ENCODE measurements around the gene ARIH2. TPM values are rescaled to one million over a fixed set of nuclear protein-coding genes. Genes with fewer than 3 reads are reported as not detected.
A peak's percentile ranks its signal among the peaks of the same experiment; 100 is the strongest.
"Not testable (repeated sequence)": the region's sequence is repeated elsewhere in the genome, so short reads cannot be mapped to it uniquely, and the experiment has no call there.

ARIH2 gene
- 120 TPM for total RNA-seq

GRCh38 chr3:48918388-48919214 is at the start of gene ARIH2:
ARIH2 (plus strand) TSS chr3:48918842; CDS start chr3:48927559, 8,717 bp downstream.
- H3K4me3 ChIP-seq (ENCODE audit: low read length): peak within 1 kb of the TSS; percentile 91
- H3K27me3 ChIP-seq (ENCODE audit: insufficient read depth, low read length): no peaks in the 10 kb centered on the region
- H3K4me1 ChIP-seq (ENCODE audit: insufficient read depth, low read length): peaks cover 40% of the 10 kb centered on the region
- no peaks in the 10 kb centered on the region for H3K9me3 ChIP-seq (ENCODE audit: low read depth, low read length)

DNA sequence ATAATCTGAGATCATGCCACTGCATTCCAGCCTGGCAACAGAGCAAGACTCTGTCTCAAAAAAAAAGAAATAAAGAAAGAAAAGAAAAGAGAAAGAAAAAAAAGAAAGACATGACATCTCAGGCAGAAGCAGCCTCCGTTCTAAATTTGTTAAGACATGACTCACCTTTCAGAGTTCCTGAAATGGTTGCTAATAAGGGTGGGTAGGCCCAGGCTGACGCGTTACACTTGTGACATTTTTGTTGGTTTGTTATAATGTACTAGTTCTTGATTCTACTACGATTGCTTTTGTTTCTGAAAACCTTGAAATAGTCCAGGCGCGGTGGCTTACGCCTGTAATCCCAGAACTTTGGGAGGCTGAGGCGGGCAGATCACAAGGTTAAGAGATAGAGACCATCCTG is 41.0 kb upstream of the ARIH2 start:
- no peaks in the 10 kb centered on the region for H3K4me1 ChIP-seq (ENCODE audit: insufficient read depth, low read length)
- H3K4me3 ChIP-seq (ENCODE audit: low read length): no peak overlapping the region
- no peaks in the 10 kb centered on the region for H3K27me3 ChIP-seq (ENCODE audit: insufficient read depth, low read length)
- no peaks in the 10 kb centered on the region for H3K9me3 ChIP-seq (ENCODE audit: low read depth, low read length)

DNA sequence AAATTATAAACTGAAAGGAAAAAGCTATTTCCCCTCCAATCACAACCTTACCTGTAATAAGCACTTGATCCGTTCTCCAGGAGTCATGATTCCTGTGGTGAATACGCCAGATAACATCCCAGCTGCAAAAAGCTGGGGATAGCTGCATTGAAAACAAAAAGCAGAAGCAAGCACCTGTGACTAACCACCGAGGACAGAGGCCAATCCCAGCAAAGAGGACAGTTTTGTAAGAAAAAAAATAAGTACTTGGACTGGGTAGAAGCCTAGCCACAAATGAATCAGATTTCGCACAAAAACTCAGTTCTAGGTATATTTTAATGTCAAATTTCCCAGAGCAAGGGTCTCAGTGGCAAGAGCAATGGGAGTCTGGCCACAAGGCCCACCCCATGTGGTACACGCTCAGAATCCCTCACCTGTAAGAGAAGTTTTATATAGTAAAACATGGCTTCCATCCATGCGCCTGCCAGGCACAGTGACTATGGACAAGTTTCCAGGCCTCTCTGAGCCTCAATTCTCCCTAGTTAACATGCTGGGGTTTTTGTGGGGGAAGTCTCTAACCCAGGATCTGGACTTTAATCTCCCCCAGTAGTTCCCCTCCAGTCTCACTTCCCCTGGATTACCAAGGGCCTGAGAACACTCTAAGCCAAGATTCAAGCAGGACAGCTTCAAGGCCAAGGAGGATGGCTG is 39.2 kb upstream of the ARIH2 start:
- Histone ChIP-seq H3K9me3 (ENCODE audit: low read depth, low read length) (no peaks in the 10 kb centered on the region), H3K4me1 (ENCODE audit: insufficient read depth, low read length) (no peaks in the 10 kb centered on the region), H3K27me3 (ENCODE audit: insufficient read depth, low read length) (no peaks in the 10 kb centered on the region), H3K4me3 (ENCODE audit: low read length) (no peak overlapping the region)

DNA sequence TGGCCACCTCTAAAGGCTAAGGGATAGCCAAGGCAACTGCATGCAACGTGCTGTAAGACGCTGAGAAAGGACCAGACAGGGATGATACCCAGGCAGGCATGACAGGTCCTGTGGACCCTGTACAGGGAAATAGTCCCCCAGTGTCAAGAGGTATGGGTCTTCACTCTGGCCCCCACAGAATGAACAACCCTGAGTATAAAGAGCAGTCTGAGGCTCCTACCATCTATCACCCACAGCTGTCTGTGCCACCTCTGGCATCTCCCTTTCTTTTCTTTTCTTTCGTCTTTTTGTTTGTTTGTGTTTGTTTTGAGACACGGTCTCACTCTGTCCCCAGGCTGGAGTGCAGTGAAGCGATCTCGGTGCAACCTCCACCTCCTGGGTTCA is 38.7 kb upstream of the ARIH2 start:
- H3K4me3 ChIP-seq (ENCODE audit: low read length): no peak overlapping the region
- no peaks in the 10 kb centered on the region for H3K9me3 ChIP-seq (ENCODE audit: low read depth, low read length)
- no peaks in the 10 kb centered on the region for H3K27me3 ChIP-seq (ENCODE audit: insufficient read depth, low read length)
- H3K4me1 ChIP-seq (ENCODE audit: insufficient read depth, low read length): no peaks in the 10 kb centered on the region

GRCh38 chr3:48881006-48881405 is 37.6 kb upstream of the ARIH2 start:
- no peaks in the 10 kb centered on the region for H3K27me3 ChIP-seq (ENCODE audit: insufficient read depth, low read length)

GRCh38 chr3:48881652-48882114 is 37.0 kb upstream of the ARIH2 start:
- Histone ChIP-seq H3K27me3 (ENCODE audit: insufficient read depth, low read length) (no peaks in the 10 kb centered on the region), H3K4me3 (ENCODE audit: low read length) (no peak overlapping the region), H3K9me3 (ENCODE audit: low read depth, low read length) (no peaks in the 10 kb centered on the region), H3K4me1 (ENCODE audit: insufficient read depth, low read length) (no peaks in the 10 kb centered on the region)

More at GRCh38 chr3:48881006-48881405, 37.6 kb upstream of the ARIH2 start:
- no peaks in the 10 kb centered on the region for H3K4me1 ChIP-seq (ENCODE audit: insufficient read depth, low read length)
- no peak overlapping the region for H3K4me3 ChIP-seq (ENCODE audit: low read length)
- no peaks in the 10 kb centered on the region for H3K9me3 ChIP-seq (ENCODE audit: low read depth, low read length)

GRCh38 chr3:48885753-48886152 is 32.9 kb upstream of the ARIH2 start:
- Histone ChIP-seq H3K27me3 (ENCODE audit: insufficient read depth, low read length) (no peaks in the 10 kb centered on the region), H3K4me1 (ENCODE audit: insufficient read depth, low read length) (no peaks in the 10 kb centered on the region), H3K9me3 (ENCODE audit: low read depth, low read length) (no peaks in the 10 kb centered on the region), H3K4me3 (ENCODE audit: low read length) (no peak overlapping the region)

DNA sequence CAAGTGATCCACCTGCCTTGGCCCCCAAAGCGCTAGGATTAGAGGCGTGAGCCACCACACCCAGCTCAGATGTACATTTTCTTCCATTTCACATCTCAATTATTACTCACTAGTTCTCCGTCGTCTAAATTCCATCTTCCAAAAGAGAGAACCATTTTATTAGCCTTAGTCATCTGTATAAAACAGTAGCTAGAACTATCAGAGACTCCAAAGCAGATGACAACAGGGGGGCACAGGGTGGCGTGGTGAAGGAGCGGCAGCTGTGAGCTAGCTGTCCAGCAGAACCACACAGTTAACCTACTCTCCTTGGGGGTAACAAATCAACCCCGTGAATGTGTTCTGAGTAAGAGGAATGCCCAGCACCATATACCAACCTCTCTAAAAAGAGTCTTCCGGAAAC is 27.0 kb upstream of the ARIH2 start:
- no peak overlapping the region for H3K4me3 ChIP-seq (ENCODE audit: low read length)
- H3K9me3 ChIP-seq (ENCODE audit: low read depth, low read length): no peaks in the 10 kb centered on the region
- H3K4me1 ChIP-seq (ENCODE audit: insufficient read depth, low read length): peaks cover 5% of the 10 kb centered on the region
- H3K27me3 ChIP-seq (ENCODE audit: insufficient read depth, low read length): no peaks in the 10 kb centered on the region

DNA sequence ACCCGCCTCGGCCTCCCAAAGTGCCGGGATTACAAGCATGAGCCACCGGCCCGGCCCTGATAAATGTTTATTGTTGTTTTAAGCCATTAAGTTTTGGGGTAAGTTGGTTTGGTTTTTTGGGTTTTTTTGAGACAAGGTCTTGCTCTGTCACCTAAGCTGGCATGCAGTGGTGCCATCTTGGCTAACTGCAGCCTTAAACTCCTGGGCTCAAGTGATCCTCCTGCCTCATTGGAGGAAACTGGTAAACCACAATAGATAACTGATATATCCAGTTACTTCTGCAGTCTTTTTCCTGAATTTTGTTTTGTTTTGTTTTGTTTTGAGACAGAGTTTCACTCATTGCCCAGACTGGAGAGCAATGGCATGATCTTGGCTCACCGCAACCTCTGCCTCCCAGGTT is 24.1 kb upstream of the ARIH2 start:
- no peak overlapping the region for H3K4me3 ChIP-seq (ENCODE audit: low read length)
- no peaks in the 10 kb centered on the region for H3K27me3 ChIP-seq (ENCODE audit: insufficient read depth, low read length)
- no peaks in the 10 kb centered on the region for H3K9me3 ChIP-seq (ENCODE audit: low read depth, low read length)
- peaks cover 31% of the 10 kb centered on the region for H3K4me1 ChIP-seq (ENCODE audit: insufficient read depth, low read length)

GRCh38 chr3:48896936-48897335 is 21.7 kb upstream of the ARIH2 start:
- H3K4me1 ChIP-seq (ENCODE audit: insufficient read depth, low read length): peaks cover 32% of the 10 kb centered on the region
- H3K4me3 ChIP-seq (ENCODE audit: low read length): no peak overlapping the region
- H3K9me3 ChIP-seq (ENCODE audit: low read depth, low read length): no peaks in the 10 kb centered on the region
- no peaks in the 10 kb centered on the region for H3K27me3 ChIP-seq (ENCODE audit: insufficient read depth, low read length)

- Histone ChIP-seq H3K9me3 (ENCODE audit: low read depth, low read length) (no peaks in the 10 kb centered on the region), H3K4me3 (ENCODE audit: low read length) (peak overlapping the region; percentile 71), H3K4me1 (ENCODE audit: insufficient read depth, low read length) (peaks cover 32% of the 10 kb centered on the region), H3K27me3 (ENCODE audit: insufficient read depth, low read length) (no peaks in the 10 kb centered on the region)
Observed at GRCh38 chr3:48897460-48898376, 20.9 kb upstream of the ARIH2 start.

- Histone ChIP-seq H3K4me3 (ENCODE audit: low read length) (peak within 1 kb of the TSS; percentile 71), H3K4me1 (ENCODE audit: insufficient read depth, low read length) (peaks cover 32% of the 10 kb centered on the region), H3K9me3 (ENCODE audit: low read depth, low read length) (no peaks in the 10 kb centered on the region), H3K27me3 (ENCODE audit: insufficient read depth, low read length) (no peaks in the 10 kb centered on the region)
Observed at GRCh38 chr3:48898383-48899234, 20.0 kb upstream of the ARIH2 start, which contains the start of gene SLC25A20. SLC25A20 (minus strand) TSS chr3:48898882; CDS start chr3:48898794, 88 bp downstream.

DNA sequence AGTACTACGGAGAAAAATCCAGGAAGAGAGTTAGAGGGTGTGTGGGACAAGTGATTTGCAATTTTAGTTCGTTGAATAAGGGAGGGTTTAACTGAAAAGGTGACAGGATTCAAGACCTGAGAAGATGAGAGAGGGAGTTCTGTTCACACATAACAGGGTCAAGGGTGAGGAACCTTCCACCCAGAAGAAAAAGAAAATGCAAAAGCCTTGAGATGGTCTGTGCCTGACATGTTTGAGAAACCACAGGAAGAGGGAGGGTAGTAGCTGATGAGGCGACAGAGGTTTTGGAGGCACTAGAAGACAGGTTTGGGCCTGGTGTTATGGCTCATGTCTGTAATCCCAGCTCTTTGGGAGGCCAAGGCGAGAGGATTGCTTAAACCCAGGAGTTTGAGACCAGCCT is 19.4 kb upstream of the ARIH2 start:
- Histone ChIP-seq H3K27me3 (ENCODE audit: insufficient read depth, low read length) (no peaks in the 10 kb centered on the region), H3K4me1 (ENCODE audit: insufficient read depth, low read length) (peaks cover 35% of the 10 kb centered on the region), H3K9me3 (ENCODE audit: low read depth, low read length) (no peaks in the 10 kb centered on the region), H3K4me3 (ENCODE audit: low read length) (no peak overlapping the region)

DNA sequence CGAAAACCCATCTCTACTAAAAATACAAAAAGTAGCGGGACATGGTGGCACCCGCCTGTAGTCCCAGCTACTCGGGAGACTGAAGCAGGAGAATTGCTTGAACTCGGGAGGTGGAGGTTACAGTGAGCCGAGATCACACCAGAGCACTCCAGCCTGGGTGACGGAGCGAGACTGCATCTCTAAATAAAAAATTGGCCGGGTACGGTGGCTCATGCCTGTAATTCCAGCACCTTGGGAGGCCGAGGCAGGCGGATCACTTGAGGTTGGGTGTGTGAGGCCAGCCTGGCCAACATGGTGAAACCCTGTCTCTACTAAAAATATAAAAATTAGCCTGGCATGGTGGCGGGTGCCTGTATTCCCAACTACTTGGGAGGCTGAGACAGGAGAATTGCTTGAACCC is 11.6 kb upstream of the ARIH2 start:
- H3K4me3 ChIP-seq (ENCODE audit: low read length); H3K9me3 ChIP-seq (ENCODE audit: low read depth, low read length); H3K4me1 ChIP-seq (ENCODE audit: insufficient read depth, low read length); H3K27me3 ChIP-seq (ENCODE audit: insufficient read depth, low read length): not testable (repeated sequence)

Measured in mononuclear cell (primary cell).